ENCODE data around the gene WASHC1. TPM values are rescaled to one million over a fixed set of nuclear protein-coding genes. Genes with fewer than 3 reads are reported as not detected.

WASHC1 gene
- total RNA-seq, result 3.4 and 5.2 TPM in 2 replicates

GRCh38 chr9:29356-29755 is at the start of gene WASHC1:
WASHC1 (minus strand) TSS chr9:29456; CDS start chr9:24999, 4,457 bp downstream.

Other genes with a start within 250 kb of the WASHC1 start
- 0.08 and 0.65 TPM in 2 replicates for gene FOXD4, start 89.0 kb upstream of the WASHC1 start, total RNA-seq
- 16.4 and 18.9 TPM in 2 replicates for gene ZNG1A, start 149.6 kb upstream of the WASHC1 start, total RNA-seq
- gene DOCK8, start 185.4 kb upstream of the WASHC1 start, total RNA-seq, result 0.08 and 2.7 TPM in 2 replicates